ENCODE measurements around the gene TSSC4. TPM values are rescaled to one million over a fixed set of nuclear protein-coding genes. Genes with fewer than 3 reads are reported as not detected.

Gene TSSC4
- total and polyA plus RNA-seq, 2 of the 13 experiments (the other 11 are each of a cell fraction or from before 2014, with no cell fraction given) = 16.2 to 58.6 TPM

- TF ChIP-seq THAP9 (CRISPR knock-in tag; IDR thresholded peaks at IDR 0.05; ENCODE audit: borderline replicate concordance) = peak; percentile 17; the same call in 1 of the 2 replicates
- no peak for TF ChIP-seq THAP7 (CRISPR knock-in tag; IDR thresholded peaks at IDR 0.05)
- no peak for TF ChIP-seq ATF6 (CRISPR knock-in tag; conservative IDR thresholded peaks at IDR 0.05)
These were observed 19.3 kb downstream of the TSSC4 start (continued) for GRCh38 chr11:2419638-2420501.

Data from HepG2 (cell line).